Limb (tissue), 2 donors: Measurements from ENCODE around the gene PIAS4.
A peak's percentile ranks its signal among the peaks of the same experiment; 100 is the strongest.

Experiments
- DNase-seq, 2 donors: peaks; one replicate each; pipeline ENCODE4 v3.0.0-alpha.2; 2016; ENCODE audit errors: extremely low spot score in 2 of 2

PIAS4 gene

GRCh38 chr19:4023600-4024398 is 16.3 kb downstream of the PIAS4 start:
- DNase-seq: peak in 1 of 2 donors; percentile 24

GRCh38 chr19:4025317-4025716 is 17.8 kb downstream of the PIAS4 start:
- DNase-seq: no peak

GRCh38 chr19:4027146-4027545 is 19.6 kb downstream of the PIAS4 start:
- no peak for DNase-seq

DNA sequence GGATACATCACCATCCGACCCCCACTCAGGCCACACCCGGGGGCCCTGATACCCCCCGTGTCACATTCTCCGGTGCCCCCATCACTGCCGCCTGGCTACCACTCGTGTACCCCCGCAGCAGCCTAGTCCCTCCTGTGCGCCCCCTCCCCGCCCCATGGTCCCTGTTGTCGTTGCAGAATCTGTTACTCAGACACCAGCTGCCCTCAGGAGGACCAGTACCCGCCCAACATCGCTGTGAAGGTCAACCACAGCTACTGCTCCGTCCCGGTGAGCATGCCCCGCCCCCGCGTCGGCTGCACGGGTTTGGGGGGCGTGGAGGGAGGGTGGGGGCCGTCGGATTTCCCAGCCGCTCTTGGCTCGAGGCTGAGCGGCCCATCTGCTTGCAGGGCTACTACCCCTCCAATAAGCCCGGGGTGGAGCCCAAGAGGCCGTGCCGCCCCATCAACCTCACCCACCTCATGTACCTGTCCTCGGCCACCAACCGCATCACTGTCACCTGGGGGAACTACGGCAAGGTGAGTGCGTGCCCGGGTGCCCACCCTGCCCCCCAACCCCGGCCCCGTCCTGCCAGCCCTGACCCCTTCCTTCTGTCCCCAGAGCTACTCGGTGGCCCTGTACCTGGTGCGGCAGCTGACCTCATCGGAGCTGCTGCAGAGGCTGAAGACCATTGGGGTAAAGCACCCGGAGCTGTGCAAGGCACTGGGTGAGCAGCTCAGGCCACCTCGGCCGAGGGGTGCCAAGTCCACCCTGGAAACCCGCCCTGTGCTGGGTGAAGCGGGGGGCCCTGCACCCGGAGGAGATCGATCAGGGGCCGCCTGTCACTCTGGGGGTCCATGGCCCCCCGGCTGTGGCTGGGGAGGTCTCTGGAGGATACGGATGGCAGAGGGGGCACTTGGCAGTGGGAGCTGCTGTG is 21.1 kb downstream of the PIAS4 start:
- DNase-seq: no peak

- DNase-seq: no peak
Observed at GRCh38 chr19:4029247-4029614, 21.7 kb downstream of the PIAS4 start.

GRCh38 chr19:4030552-4030951 is 23.0 kb downstream of the PIAS4 start:
- no peak for DNase-seq

DNA sequence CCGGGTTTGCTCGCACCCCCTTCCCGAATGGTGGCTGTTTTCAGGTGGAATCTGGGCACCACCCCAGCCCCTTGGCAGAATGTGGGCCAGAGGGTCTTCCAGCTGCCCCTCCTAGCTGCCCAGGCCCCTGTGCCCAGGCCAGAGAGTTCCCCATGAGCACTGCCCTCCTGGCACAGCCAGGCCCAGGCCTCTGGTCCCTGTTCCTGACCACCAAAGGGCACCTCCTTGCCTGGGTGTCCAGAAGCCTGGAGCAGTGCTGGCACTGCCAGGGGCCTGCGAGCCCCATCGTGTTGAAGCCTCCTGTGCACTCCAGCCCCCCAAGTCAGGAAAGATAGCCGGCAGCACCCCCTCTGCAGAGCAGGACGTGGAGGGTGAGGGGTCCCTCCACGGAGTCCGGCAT is 23.4 kb downstream of the PIAS4 start:
- no peak for DNase-seq

GRCh38 chr19:4031420-4031819 is 23.9 kb downstream of the PIAS4 start:
- no peak for DNase-seq

DNA sequence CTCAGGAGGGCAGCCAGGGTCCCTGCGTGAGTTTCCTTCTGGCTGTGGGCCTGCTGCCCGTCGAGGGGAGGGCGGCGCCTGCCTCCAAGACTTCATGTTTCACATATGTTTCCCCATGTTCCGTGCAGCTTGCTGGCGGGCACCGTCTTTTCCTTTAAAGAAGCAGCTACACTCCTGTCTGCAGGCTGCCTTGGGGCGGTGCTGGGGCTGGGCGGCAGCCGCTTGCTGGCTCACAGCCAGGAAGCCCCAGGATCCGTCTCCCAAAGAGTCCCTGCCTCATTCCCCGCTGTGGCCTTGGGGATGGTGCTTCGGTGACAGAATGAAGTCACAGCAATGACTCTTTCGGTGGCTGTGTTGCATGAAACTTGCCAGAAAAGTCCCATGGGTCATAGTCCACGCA is 24.9 kb downstream of the PIAS4 start:
- no peak for DNase-seq

DNA sequence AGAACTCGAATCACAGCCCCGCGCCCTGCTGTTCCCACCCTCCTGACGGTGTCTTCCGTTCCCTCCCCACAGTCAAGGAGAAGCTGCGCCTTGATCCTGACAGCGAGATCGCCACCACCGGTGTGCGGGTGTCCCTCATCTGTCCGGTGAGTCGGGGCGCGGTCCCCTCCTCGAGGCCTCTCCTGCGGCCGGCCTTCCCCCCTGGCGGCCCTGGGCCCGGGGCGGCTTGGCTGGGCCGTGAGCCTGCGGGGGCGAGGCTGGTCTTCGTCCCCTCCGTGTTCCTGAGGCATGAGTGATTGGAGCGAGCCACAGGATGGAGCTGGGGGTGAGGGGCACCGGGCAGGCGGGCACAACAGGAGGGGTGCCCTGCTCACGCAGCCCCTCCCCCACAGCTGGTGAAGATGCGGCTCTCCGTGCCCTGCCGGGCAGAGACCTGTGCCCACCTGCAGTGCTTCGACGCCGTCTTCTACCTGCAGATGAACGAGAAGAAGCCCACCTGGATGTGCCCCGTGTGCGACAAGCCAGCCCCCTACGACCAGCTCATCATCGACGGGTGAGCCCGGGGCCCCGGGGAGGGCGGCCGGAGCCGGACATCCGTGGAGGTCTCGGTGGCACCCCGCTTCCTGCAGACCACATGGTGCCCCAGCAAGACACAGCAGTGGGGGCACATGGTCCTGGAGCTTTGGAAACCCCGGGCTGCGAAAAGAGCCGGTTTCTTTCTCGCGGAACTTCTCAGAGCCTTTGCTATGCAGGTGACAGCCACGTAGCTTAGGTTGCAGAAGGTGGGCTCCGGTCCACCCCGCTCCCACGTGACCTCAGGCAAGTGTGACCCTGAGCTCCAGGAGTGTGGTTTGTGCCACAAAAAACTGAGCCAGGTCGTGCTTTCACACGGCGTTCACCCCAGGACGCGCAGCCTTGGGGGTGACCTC is 25.8 kb downstream of the PIAS4 start:
- no peak for DNase-seq

DNA sequence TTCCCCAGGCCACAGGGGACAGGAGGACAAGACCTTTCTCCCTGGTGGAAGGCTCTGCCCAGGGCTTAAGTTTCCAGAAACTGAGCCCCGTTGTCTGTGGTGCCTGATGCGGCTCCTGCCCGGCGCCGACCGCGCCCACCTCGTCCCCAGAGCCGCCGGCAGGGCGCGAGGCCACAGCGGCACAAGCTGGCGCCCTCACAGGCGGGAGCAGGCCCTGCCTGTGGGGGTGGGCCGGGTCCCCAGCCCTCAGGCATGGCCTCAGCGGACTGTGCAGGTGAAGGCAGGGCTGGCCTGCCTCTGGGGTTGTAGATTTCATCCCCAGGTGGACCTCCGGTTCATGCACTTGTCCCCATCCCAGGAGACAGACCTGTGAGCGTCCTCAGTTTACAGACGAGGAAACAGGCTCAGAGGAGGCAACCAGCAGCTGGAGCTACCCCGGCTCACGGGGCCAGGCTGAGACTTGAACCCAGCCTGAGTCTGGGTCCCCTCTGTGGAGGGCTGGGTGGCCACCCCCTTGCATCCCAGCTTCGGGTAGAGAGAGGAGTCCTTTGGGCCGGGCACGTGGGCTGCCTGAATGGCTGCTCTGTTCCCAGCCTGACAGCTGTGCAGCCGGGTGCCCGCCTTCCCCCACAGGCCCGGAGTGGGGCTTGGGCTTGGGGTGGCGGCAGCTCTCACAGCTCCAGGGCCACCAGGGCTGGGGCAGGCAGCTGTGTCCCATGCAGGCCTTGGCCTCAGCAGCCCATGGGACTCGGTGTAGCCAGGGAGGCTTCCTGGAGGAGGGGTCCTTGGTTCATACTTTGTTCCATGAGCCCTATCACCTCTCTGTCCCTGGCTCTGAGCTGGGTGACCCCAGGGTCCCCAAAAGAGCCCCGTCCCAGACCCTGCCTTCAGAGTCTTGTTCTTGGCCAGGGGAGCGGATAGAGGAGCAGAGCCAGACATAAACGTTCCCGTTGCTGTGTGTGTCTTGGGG is 26.8 kb downstream of the PIAS4 start:
- no peak for DNase-seq

DNA sequence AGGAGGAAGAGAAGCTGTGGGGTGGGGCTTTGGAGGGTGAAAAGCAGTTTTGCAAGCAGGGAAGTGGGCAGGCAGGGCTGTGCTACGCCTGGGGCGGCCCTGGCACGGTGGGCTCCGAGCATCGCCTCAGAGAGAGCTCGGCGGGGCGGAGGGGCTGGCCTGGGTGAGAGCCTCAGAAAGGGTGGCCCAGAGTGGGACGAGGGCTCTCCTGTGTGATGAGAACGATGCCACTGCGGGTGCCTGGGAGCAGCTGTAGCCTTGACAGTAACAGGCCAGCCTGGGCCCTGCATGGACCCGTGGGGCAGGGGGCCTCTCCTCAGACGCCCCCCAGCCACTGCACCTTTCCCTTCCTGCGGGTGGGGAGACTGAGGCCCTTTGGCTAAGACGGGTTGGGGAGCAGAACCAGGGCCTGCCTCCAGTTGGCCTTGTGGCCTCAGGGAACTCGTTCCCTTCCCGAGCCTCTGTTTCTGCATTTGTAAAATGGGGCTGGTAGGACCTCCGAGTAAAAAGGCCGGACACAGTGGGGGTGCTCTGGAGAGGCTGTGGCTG is 27.6 kb downstream of the PIAS4 start:
- no peak for DNase-seq

- DNase-seq: no peak
Observed at GRCh38 chr19:4035582-4035981, 28.0 kb downstream of the PIAS4 start.

DNA sequence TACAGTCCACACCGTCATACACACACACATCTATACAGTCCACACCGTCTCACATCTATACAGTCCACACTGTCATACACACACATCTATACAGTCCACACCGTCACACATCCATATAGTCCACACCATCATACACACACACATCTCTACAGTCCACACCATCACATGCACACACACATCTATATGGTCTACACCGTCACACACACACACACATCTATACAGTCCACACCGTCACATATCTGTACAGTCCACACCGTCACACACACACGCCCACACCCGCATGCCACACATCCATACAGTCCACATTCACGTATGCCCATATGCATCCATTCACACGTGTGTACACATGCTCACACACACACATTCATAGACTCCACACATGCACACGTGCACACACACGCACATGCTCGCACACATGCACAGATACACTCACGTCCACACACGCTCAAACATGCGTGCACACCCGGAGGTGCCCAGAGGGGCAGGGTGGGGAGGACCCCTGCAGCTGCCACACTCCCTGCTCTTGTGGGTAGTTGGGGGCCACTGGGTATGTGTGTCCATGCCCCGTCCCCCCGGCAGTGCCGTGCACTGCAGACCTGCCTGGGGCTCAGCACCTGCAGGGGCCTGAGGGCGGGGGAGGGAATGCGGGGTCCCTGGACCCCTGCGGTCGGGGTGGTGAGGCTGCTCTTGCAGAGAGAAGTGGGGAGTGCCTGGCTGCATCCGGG is 29.2 kb downstream of the PIAS4 start:
- no peak for DNase-seq

DNA sequence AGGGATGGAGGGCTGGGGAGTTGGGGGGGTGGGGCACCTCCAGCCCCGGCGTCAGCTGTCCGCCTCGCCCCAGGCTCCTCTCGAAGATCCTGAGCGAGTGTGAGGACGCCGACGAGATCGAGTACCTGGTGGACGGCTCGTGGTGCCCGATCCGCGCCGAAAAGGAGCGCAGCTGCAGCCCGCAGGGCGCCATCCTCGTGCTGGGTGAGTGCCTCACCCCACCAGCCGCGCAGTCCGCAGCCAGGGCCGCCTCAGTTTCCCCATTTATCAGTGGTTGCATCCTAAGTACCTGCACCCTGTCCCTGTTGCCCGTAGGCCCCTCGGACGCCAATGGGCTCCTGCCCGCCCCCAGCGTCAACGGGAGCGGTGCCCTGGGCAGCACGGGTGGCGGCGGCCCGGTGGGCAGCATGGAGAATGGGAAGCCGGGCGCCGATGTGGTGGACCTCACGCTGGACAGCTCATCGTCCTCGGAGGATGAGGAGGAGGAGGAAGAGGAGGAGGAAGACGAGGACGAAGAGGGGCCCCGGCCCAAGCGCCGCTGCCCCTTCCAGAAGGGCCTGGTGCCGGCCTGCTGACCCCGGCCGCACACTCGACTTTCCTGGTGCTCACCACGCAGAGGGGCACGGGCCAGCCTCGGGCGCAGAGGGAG is 29.9 kb downstream of the PIAS4 start:
- no peak for DNase-seq

DNA sequence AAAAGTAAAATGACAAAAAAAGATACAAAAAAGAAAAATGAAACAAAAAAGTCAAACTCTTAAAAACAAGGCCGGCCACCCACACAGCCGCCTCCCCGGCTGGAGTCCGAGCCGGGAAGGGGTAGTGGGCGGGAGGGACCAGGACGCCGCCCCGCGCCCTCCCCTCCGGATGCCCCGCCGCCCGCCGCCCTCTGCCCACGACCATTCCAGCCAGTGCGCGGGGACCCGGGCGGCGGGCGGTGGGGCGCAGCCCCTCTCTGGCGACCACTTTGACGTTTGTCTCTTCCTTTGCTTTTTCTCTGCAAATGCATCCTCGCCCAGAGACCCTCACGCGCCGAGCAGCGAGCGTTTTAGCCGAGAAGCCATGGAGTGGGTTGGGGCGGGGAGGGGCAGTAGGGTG is 30.5 kb downstream of the PIAS4 start:
- no peak for DNase-seq

GRCh38 chr19:4038661-4039423 is 31.3 kb downstream of the PIAS4 start:
- no peak for DNase-seq

DNA sequence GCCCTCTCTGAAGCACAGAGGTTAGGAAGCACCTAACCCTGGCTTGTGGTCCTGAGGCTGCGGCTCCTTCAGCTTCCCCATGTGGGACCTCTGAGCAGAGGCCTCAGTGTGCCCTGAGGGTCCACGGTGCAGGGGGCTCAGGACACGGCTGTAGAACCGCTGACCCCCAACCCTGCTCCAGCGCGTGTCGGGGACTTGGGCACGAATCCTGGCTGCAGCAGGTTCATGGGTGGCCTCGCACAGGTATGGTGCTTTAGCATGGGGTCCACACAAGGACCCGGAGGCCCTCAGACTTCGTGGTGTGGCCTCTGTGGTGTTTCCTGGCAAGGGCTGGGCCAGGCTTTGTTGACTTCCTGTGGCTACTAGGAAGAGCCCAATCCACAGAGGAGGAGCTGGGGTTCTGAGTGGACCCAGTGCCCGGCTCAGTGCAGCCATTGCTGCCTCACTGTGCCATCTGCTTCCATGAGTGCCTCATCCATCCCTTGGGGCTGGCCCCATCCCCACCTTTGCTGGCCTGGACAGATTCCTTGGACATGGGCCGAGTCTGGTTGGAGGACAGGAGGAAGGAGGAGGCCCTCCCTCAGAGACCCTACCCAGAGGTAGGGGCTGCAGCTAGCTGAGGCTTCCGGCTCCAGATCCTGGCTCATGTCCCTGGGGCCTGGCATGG is 34.7 kb downstream of the PIAS4 start:
- DNase-seq: no peak
